ENCODE results near the gene ANKRD17.
A peak's percentile ranks its signal among the peaks of the same experiment; 100 is the strongest.

Gene ANKRD17

DNA sequence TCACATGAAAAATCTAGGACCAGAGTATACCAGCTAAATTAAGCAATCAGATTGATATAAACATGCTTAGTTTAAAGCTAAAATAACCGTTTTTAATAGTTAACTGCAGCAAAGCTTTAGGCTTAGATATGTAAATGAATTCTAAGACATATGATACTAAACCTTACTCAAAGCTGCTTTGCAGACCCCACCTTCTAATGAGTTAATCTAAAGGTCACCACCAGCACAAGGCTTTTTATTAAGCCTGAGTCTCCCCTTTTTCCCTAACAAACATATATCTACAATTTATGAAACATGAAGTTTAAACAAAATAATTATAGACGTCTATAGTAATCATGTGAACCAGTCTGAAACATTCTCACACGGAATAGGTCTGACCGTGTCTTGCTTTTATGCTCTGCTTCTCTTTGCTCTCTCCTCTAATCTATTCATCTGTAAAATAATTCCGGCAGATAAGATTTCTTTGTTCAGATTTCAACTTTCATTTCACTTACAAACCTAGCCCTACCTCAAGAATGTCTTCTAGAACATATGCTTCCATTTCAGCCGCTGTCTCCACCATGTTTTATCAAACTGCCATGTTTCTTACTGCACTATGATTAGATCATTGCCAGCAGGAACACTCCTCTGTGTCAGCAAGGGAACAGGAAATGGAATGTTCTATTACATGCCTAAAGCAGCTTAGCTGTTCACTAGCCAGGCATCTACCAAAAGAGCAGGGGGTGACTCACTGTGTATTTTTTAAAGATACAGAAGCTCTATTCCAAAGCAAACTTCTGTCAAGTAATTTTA lies 35.9 kb downstream of the ANKRD17 start:
- H3K4me3 ChIP-seq (ENCODE audit: low read depth, low read length), result peak overlapping the region; percentile 97
- DNase-seq (ENCODE audit: low read depth), result peak; percentile 89
- peak; percentile 79 for TF ChIP-seq MYC (IDR thresholded peaks at IDR 0.05; ENCODE audit: low read depth, low read length)
- TF ChIP-seq, protein P1, sequence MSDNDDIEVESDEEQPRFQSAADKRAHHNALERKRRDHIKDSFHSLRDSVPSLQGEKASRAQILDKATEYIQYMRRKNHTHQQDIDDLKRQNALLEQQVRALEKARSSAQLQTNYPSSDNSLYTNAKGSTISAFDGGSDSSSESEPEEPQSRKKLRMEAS (IDR thresholded peaks at IDR 0.05; ENCODE audit: low read depth, low read length), result peak; percentile 55
- TF ChIP-seq POLR2A (IDR thresholded peaks at IDR 0.05; ENCODE audit: extremely low read depth, insufficient read length), result peak; percentile 70
- TF ChIP-seq, protein P2, sequence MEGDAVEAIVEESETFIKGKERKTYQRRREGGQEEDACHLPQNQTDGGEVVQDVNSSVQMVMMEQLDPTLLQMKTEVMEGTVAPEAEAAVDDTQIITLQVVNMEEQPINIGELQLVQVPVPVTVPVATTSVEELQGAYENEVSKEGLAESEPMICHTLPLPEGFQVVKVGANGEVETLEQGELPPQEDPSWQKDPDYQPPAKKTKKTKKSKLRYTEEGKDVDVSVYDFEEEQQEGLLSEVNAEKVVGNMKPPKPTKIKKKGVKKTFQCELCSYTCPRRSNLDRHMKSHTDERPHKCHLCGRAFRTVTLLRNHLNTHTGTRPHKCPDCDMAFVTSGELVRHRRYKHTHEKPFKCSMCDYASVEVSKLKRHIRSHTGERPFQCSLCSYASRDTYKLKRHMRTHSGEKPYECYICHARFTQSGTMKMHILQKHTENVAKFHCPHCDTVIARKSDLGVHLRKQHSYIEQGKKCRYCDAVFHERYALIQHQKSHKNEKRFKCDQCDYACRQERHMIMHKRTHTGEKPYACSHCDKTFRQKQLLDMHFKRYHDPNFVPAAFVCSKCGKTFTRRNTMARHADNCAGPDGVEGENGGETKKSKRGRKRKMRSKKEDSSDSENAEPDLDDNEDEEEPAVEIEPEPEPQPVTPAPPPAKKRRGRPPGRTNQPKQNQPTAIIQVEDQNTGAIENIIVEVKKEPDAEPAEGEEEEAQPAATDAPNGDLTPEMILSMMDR (IDR thresholded peaks at IDR 0.05; ENCODE audit: low read depth, low read length), result no peak

DNA sequence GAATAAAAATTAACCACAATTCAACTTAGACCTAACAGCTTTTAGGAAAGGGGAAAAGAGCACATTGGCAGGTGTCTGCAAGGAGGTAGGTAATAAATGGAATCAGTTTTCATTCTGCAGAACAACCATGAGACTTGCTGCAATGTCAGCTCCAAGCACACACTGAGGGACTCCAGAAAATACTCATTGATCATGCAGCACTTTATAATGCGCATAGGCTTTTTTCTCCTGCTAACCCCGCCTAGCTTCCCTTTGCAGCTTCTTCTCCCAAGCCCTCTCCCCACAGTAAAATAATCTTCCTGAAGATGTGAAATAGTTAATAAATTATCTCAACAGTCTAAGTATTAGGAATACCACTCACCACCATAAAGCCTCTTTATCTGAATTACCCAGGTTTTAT lies 36.9 kb downstream of the ANKRD17 start:
- TF ChIP-seq, protein P2 (IDR thresholded peaks at IDR 0.05; ENCODE audit: low read depth, low read length), result no peak
- TF ChIP-seq POLR2A (IDR thresholded peaks at IDR 0.05; ENCODE audit: extremely low read depth, insufficient read length) (no peak), MYC (IDR thresholded peaks at IDR 0.05; ENCODE audit: low read depth, low read length) (no peak)
- TF ChIP-seq, protein P1 (IDR thresholded peaks at IDR 0.05; ENCODE audit: low read depth, low read length), result no peak
- DNase-seq (ENCODE audit: low read depth), result no peak
- peak overlapping the region; percentile 97 for H3K4me3 ChIP-seq (ENCODE audit: low read depth, low read length)

DNA sequence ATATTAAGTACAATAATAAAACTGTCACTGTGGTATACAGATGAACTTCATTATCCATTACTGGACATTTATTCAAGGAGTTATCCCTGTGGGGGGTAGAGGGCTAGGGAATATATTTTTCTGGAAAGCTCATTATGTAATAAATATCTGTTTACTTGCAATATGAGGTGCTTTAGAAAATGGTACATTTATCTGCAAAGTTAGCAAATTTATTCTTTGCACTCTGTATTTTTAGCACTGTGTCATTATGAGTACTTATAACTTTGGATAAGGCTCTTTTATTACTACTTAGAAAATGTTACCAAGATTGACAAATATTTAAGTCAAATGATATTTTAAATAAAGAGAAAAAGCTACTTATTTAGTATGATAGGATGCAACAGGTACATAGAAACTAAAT lies 37.8 kb downstream of the ANKRD17 start:
- DNase-seq (ENCODE audit: low read depth), result no peak
- TF ChIP-seq, protein P2 (IDR thresholded peaks at IDR 0.05; ENCODE audit: low read depth, low read length), result no peak
- TF ChIP-seq, protein P1 (IDR thresholded peaks at IDR 0.05; ENCODE audit: low read depth, low read length), result no peak
- no peak for TF ChIP-seq POLR2A (IDR thresholded peaks at IDR 0.05; ENCODE audit: extremely low read depth, insufficient read length)
- no peak for TF ChIP-seq MYC (IDR thresholded peaks at IDR 0.05; ENCODE audit: low read depth, low read length)
- H3K4me3 ChIP-seq (ENCODE audit: low read depth, low read length), result peak overlapping the region; percentile 97

DNA sequence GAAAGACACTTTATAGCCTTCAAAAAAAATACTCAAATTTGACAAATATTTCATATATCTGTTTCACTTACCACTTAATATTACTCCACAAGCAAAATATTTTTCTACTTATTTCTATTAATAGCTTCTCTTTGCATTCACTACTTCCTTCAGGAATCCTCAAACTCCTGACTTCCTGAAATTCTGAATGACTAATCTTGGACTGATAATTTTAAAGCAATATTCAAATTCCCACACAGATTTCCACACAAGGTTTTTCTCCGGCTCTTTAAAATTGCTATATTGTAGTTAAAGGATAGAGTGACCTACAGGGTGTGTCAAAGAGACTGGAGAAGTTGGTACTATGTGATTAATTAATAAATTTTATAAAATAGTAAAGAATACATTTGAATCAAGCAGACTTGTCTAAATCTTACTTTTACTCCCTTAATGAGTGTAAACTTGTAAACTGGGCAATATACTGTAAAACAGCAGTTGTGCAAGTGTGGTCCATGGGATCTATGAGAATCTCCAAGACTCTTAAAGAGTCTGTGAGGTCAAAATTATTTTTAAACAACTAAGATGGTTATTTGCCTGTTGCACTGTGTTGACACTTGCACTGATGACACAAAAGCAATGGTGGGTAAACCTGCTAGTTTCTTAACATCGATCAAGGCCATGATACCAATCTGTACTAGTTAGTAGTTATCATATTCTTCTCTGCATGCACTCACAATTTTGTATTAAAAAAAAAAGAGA lies 44.5 kb downstream of the ANKRD17 start:
- no peak for DNase-seq (ENCODE audit: low read depth)
- TF ChIP-seq, protein P2 (IDR thresholded peaks at IDR 0.05; ENCODE audit: low read depth, low read length), result no peak
- TF ChIP-seq MYC (IDR thresholded peaks at IDR 0.05; ENCODE audit: low read depth, low read length), result no peak
- TF ChIP-seq POLR2A (IDR thresholded peaks at IDR 0.05; ENCODE audit: extremely low read depth, insufficient read length), result no peak
- TF ChIP-seq, protein P1 (IDR thresholded peaks at IDR 0.05; ENCODE audit: low read depth, low read length), result no peak
- no peak overlapping the region for H3K4me3 ChIP-seq (ENCODE audit: low read depth, low read length)

DNA sequence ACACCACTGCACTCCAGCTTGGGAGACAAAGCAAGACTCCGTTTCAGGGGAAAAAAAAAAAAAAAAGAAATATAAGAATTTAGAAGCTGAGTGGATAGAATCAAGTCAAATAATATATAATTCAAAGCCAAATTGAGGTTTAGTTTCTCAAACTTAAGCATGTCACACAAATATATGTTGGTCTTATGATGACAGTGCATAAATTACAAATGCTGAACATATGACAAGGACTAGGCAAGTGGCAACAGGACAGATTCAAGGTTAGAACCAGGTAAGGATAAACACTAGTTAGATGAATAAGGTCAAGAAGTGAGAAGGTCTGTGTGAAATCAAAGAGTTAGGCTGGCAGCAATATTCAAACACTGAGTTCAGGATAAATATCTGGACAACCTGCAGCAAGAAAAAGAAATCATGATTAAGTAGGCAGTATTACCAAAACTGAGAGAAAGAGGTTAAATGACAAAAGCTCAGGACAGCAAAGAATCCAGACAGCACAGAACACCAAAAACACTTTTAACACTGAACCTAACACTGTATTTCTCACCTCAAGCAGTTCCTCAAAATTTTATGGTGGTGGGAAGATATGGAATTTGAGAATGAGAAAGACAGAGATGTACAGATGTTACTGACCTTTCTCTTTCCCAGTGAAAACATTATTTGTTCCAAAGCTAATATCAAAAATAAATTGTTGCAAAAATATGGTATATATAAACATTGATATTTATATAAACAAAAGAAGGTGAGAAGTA lies 45.4 kb downstream of the ANKRD17 start:
- no peak for DNase-seq (ENCODE audit: low read depth)
- no peak overlapping the region for H3K4me3 ChIP-seq (ENCODE audit: low read depth, low read length)
- TF ChIP-seq MYC (IDR thresholded peaks at IDR 0.05; ENCODE audit: low read depth, low read length), result no peak
- TF ChIP-seq, protein P2 (IDR thresholded peaks at IDR 0.05; ENCODE audit: low read depth, low read length), result no peak
- no peak for TF ChIP-seq POLR2A (IDR thresholded peaks at IDR 0.05; ENCODE audit: extremely low read depth, insufficient read length)
- TF ChIP-seq, protein P1 (IDR thresholded peaks at IDR 0.05; ENCODE audit: low read depth, low read length), result no peak
